ENCODE measurements around the gene SEH1L.

SEH1L gene

DNA sequence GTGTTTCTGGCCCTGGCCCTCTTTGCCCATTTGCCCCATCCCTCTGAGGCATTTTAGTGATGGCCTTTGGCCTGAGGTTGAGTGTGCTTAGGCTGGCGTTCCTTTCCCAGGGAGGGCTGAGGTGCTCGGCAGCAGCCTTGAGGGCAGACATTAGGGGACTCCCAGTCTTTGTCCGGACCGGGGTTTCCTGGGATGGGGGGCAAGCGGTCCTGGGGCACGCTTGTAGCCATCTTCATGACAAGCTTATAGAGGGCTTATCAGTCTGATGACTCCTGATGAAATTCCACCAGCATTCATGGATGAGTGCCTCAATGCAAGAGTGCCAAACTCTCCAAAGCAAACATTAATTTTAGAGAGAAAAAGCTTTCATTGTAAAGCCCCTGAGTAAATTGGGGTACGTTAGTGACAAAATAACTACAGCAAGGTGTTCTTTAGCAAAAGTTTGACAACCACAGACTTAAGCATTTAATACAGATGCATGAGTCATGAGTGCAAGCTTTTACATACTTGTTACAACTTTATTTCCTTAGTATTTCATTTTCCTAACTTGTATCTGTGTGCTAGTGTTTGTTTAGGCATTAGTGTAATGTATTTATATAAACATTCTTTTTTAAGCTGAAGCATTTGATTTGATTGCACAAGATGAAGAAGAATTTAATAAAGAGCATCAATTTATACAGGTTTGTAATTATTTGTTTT lies 89.0 kb downstream of the SEH1L start (continued):
- no peak for TF ChIP-seq GLIS1 (tag by site-specific recombination; IDR thresholded peaks at IDR 0.05)
- no peak for TF ChIP-seq FEZF1 (tag by site-specific recombination; IDR thresholded peaks at IDR 0.05)

Measured in HEK293 (cell line).